Endodermal cell (in vitro differentiated cells): ENCODE measurements around the gene PLXNB3. TPM values are rescaled to one million over a fixed set of nuclear protein-coding genes. Genes with fewer than 3 reads are reported as not detected.
A peak's percentile ranks its signal among the peaks of the same experiment; 100 is the strongest.
"Not testable (repeated sequence)": the region's sequence is repeated elsewhere in the genome, so short reads cannot be mapped to it uniquely, and the experiment has no call there.

Experiments
- DNase-seq: peaks from one replicate; pipeline ENCODE4 v3.0.0-alpha.2; 2017
- H3K27ac ChIP-seq: 2 replicates; pipeline ENCODE4 v1.5.1; 2013; ENCODE audit warnings: mild to moderate bottlenecking, low read depth, low read length, moderate library complexity
- H3K27me3 ChIP-seq: 2 replicates; pipeline ENCODE4 v1.6.1; 2013; ENCODE audit warnings: mild to moderate bottlenecking, low read length, moderate library complexity; ENCODE audit not compliant: insufficient read depth, control insufficient read depth, poor library complexity, severe bottlenecking
- H3K36me3 ChIP-seq: 2 replicates; pipeline ENCODE4 v1.7.0; 2013; ENCODE audit warnings: mild to moderate bottlenecking, low read length, moderate library complexity; ENCODE audit not compliant: control insufficient read depth, insufficient read depth
- H3K4me1 ChIP-seq: one replicate; pipeline ENCODE4 v1.7.0; 2013; ENCODE audit warnings: low read length; ENCODE audit not compliant: control insufficient read depth, insufficient read depth
- H3K4me3 ChIP-seq: 2 replicates; pipeline ENCODE4 v1.5.1; 2013; ENCODE audit warnings: mild to moderate bottlenecking, low read length, moderate library complexity
- H3K9ac ChIP-seq: 2 replicates; pipeline ENCODE4 v1.6.1; 2013; ENCODE audit warnings: mild to moderate bottlenecking, low read length, moderate library complexity; ENCODE audit not compliant: poor library complexity, severe bottlenecking; ENCODE audit errors: extremely low read depth
- H3K9me3 ChIP-seq: 2 replicates; pipeline ENCODE4 v1.6.1; 2013; ENCODE audit warnings: mild to moderate bottlenecking, low read length, moderate library complexity; ENCODE audit not compliant: control insufficient read depth
- H3K27ac Mint-ChIP-seq: 2 replicates; pipeline ENCODE4 v1.8.0; 2020; ENCODE audit warnings: mixed read lengths
- H3K27me3 Mint-ChIP-seq: 2 replicates; pipeline ENCODE4 v1.8.0; 2021; ENCODE audit warnings: mild to moderate bottlenecking, mixed read lengths; ENCODE audit not compliant: insufficient read depth
- H3K36me3 Mint-ChIP-seq: 2 replicates; pipeline ENCODE4 v1.8.0; 2020; ENCODE audit warnings: low read depth, mixed read lengths
- H3K4me1 Mint-ChIP-seq: 2 replicates; pipeline ENCODE4 v1.8.0; 2020; ENCODE audit warnings: mixed read lengths
- H3K4me3 Mint-ChIP-seq: 2 replicates; pipeline ENCODE4 v1.8.0; 2020; ENCODE audit warnings: mild to moderate bottlenecking, moderate library complexity, mixed read lengths
- H3K9me3 Mint-ChIP-seq: 2 replicates; pipeline ENCODE4 v1.8.0; 2020; ENCODE audit warnings: mild to moderate bottlenecking, mixed read lengths
- CTCF ChIP-seq: fragments of 200-600 bp; sonication (generic); conservative IDR thresholded peaks from 2 replicates; pipeline ENCODE4 v1.5.0; 2021; ENCODE audit warnings: antibody characterized with exemption, mild to moderate bottlenecking
- WGBS, 2 experiments: methylation state at CpG; one replicate each; pipeline versions ENCODE4 v1.1.5 to v1.1.7; 2013; ENCODE audit warnings: missing lambda C conversion rate in 2 of 2, mixed read lengths in 1 of 2; ENCODE audit not compliant: insufficient coverage in 1 of 2, insufficient read length in 1 of 2; 5-methylcytosine and 5-hydroxymethylcytosine counted together
- total RNA-seq, 2 donors: library from RNA; stranded (reverse); fragmentation: NEBNext Ultra II Directional in 1 of 2; extraction: Animal tissue kit (Norgen Biotek cat#: 25700) in 1 of 2; gene quantifications; 2 replicates in 1 of 2; 3 replicates in 1 of 2; pipeline ENCODE4 v1.2.1, GENCODE V29; 2021

PLXNB3 gene
- total RNA-seq, 2 donors from 2014 or later: 1.1 TPM

- not testable (repeated sequence) for H3K36me3 Mint-ChIP-seq, H3K27me3 ChIP-seq, H3K4me1 ChIP-seq, H3K4me3 ChIP-seq, H3K36me3 ChIP-seq, H3K27ac ChIP-seq, H3K9ac ChIP-seq, H3K27me3 Mint-ChIP-seq, H3K9me3 ChIP-seq, H3K4me1 Mint-ChIP-seq
- Mint-ChIP-seq H3K9me3 (peaks cover 60% of the 10 kb centered on the region), H3K27ac (peak overlapping the region; percentile 55), H3K4me3 (peak overlapping the region; percentile 50)
- 48 to 81% methylated on average over 3 to 22 of the region's 35 CpGs for whole genome bisulfite sequencing, 2 experiments
- TF ChIP-seq CTCF: peak; percentile 35
- peak; percentile 88 for DNase-seq
These were observed 20.4 kb upstream of the PLXNB3 start for GRCh38 chrX:153743468-153744209.

GRCh38 chrX:153744210-153745066 lies 19.6 kb upstream of the PLXNB3 start:
- no peak overlapping the region for H3K27ac ChIP-seq
- no peaks in the 10 kb centered on the region for H3K27me3 ChIP-seq
- H3K4me3 ChIP-seq: no peak overlapping the region
- peak; percentile 62 for TF ChIP-seq CTCF
- no peaks in the 10 kb centered on the region for H3K4me1 ChIP-seq
- no peaks in the 10 kb centered on the region for H3K9me3 ChIP-seq
- DNase-seq: peak; percentile 85
- Mint-ChIP-seq H3K27me3 (peaks cover 5% of the 10 kb centered on the region), H3K36me3 (peaks cover 4% of the 10 kb centered on the region), H3K27ac (peak overlapping the region; percentile 55), H3K9me3 (peaks cover 58% of the 10 kb centered on the region), H3K4me1 (no peaks in the 10 kb centered on the region), H3K4me3 (peak overlapping the region; percentile 50)
- H3K36me3 ChIP-seq: no peaks in the 10 kb centered on the region
- no peak overlapping the region for H3K9ac ChIP-seq
- 47% methylated on average over 37 of the region's 38 CpGs; no CpG with 5 or more reads in 1 of the 2 experiments for WGBS, 2 experiments

- H3K27ac Mint-ChIP-seq, H3K36me3 Mint-ChIP-seq, H3K36me3 ChIP-seq, H3K27me3 ChIP-seq, H3K4me1 Mint-ChIP-seq, H3K9me3 ChIP-seq, H3K27ac ChIP-seq, H3K9ac ChIP-seq, H3K4me3 ChIP-seq, H3K4me1 ChIP-seq, H3K27me3 Mint-ChIP-seq, DNase-seq: not testable (repeated sequence)
- 86 to 88% methylated on average over 1 to 12 of the region's 12 CpGs for WGBS, 2 experiments
- Mint-ChIP-seq H3K4me3 (peak overlapping the region; percentile 50), H3K9me3 (peaks cover 58% of the 10 kb centered on the region)
These were observed 19.0 kb upstream of the PLXNB3 start for GRCh38 chrX:153745067-153745433.
